ENCODE data around the gene TIMM29. TPM values are rescaled to one million over a fixed set of nuclear protein-coding genes. Genes with fewer than 3 reads are reported as not detected.
A peak's percentile ranks its signal among the peaks of the same experiment; 100 is the strongest.

TIMM29 gene
- total and polyA plus RNA-seq, 2 donors (not counting 1 experiment from before 2014, with no cell fraction given): 8.4 to 24.2 TPM

GRCh38 chr19:10929402-10929794, 787 bp downstream of the TIMM29 start:
- Histone ChIP-seq H3K27me3 (replicated peaks in 1 of 4; ENCODE audit: control extremely low read depth in 1 of 4, control insufficient read depth in 3 of 4, insufficient read depth in 4 of 4, low read length in 3 of 4) (no peaks in the 10 kb centered on the region), H3K27ac (ENCODE audit: low read length in 2 of 2) (no peak overlapping the region), H2AFZ (ENCODE audit: insufficient read depth, low read depth, low read length, poor library complexity, severe bottlenecking) (peak overlapping the region; percentile 92), H3K79me2 (ENCODE audit: control insufficient read depth, insufficient read depth, low read length) (peaks cover 17% of the 10 kb centered on the region), H3K4me3 (ENCODE audit: control extremely low read depth in 1 of 5, extremely low read depth in 1 of 5, insufficient read depth in 1 of 5, low read depth in 2 of 5, low read length in 4 of 5) (peak overlapping the region; percentile 18 to 94 (median 83)), H3K4me1 (ENCODE audit: control insufficient read depth in 2 of 2, insufficient read depth in 2 of 2, low read length in 2 of 2) (peaks cover 13 to 24% of the 10 kb centered on the region in 2 donors), H3K4me2 (replicated peaks; ENCODE audit: low read depth, low read length, poor library complexity, severe bottlenecking) (peak overlapping the region; percentile 82), H3K9me3 (ENCODE audit: control extremely low read depth in 1 of 3, control insufficient read depth in 2 of 3, insufficient read depth in 1 of 3, low read length in 2 of 3) (no peaks in the 10 kb centered on the region), H4K20me1 (ENCODE audit: control insufficient read depth, insufficient read depth, low read length, poor library complexity, severe bottlenecking) (peaks cover 18% of the 10 kb centered on the region), H3K36me3 (replicated peaks in 1 of 2; ENCODE audit: control extremely low read depth in 1 of 2, control insufficient read depth in 1 of 2, extremely low read depth in 1 of 2, insufficient read depth in 2 of 2, low read length in 1 of 2) (peaks cover 0 to 2% of the 10 kb centered on the region in 2 experiments), H3K9ac (ENCODE audit: low read length) (peak overlapping the region; percentile 86)
- ATAC-seq (ENCODE audit: low read depth) (no peak), DNase-seq (no peak)
- Mint-ChIP-seq H3K27ac (peak overlapping the region; percentile 15), H3K4me1 (peaks cover 18% of the 10 kb centered on the region), H3K4me3 (peak overlapping the region; percentile 93), H3K27me3 (no peaks in the 10 kb centered on the region), H3K9me3 (ENCODE audit: insufficient read depth) (no peaks in the 10 kb centered on the region)
- CTCF ChIA-PET: interaction anchor here (0.7 to 2.0 kb wide), 3 partner anchors 13 to 1035 kb away, joined by 3 to 11 read pairs (median 3); no protein-coding TSS in a partner anchor
- WGBS (ENCODE audit: insufficient coverage): 16% methylated on average over 27 of the region's 27 CpGs
- no peak for TF ChIP-seq EZH2 (IDR thresholded peaks at IDR 0.05; ENCODE audit: borderline replicate concordance, insufficient read depth, low read depth, low read length, poor library complexity, severe bottlenecking)
- no peak for TF ChIP-seq CTCF (IDR thresholded peaks at IDR 0.05)
- POLR2A ChIA-PET: no interaction called here
- intact Hi-C loops (cut with micrococcal nuclease): loop anchor here (2.0 kb wide), 1 partner anchor 57 kb away; no protein-coding TSS in a partner anchor

- intact Hi-C loops (cut with micrococcal nuclease): no loop called here
- Histone ChIP-seq H3K36me3 (replicated peaks in 1 of 2; ENCODE audit: control extremely low read depth in 1 of 2, control insufficient read depth in 1 of 2, extremely low read depth in 1 of 2, insufficient read depth in 2 of 2, low read length in 1 of 2) (peaks cover 0 to 2% of the 10 kb centered on the region in 2 experiments), H3K27me3 (replicated peaks in 1 of 4; ENCODE audit: control extremely low read depth in 1 of 4, control insufficient read depth in 3 of 4, insufficient read depth in 4 of 4, low read length in 3 of 4) (no peaks in the 10 kb centered on the region), H3K79me2 (ENCODE audit: control insufficient read depth, insufficient read depth, low read length) (peaks cover 30% of the 10 kb centered on the region), H3K4me2 (replicated peaks; ENCODE audit: low read depth, low read length, poor library complexity, severe bottlenecking) (no peak overlapping the region), H3K4me3 (ENCODE audit: control extremely low read depth in 1 of 5, extremely low read depth in 1 of 5, insufficient read depth in 1 of 5, low read depth in 2 of 5, low read length in 4 of 5) (no peak overlapping the region), H2AFZ (ENCODE audit: insufficient read depth, low read depth, low read length, poor library complexity, severe bottlenecking) (no peak overlapping the region), H3K9ac (ENCODE audit: low read length) (no peak overlapping the region), H3K27ac (ENCODE audit: low read length in 2 of 2) (no peak overlapping the region), H3K9me3 (ENCODE audit: control extremely low read depth in 1 of 3, control insufficient read depth in 2 of 3, insufficient read depth in 1 of 3, low read length in 2 of 3) (peaks cover 0 to 4% (median 0%) of the 10 kb centered on the region in 3 donors), H3K4me1 (ENCODE audit: control insufficient read depth in 2 of 2, insufficient read depth in 2 of 2, low read length in 2 of 2) (peaks cover 0 to 4% of the 10 kb centered on the region in 2 donors), H4K20me1 (ENCODE audit: control insufficient read depth, insufficient read depth, low read length, poor library complexity, severe bottlenecking) (peaks cover 12% of the 10 kb centered on the region)
- 97% methylated on average over 8 of the region's 9 CpGs for WGBS (ENCODE audit: insufficient coverage)
- no peaks in the 10 kb centered on the region for H3K9me3 Mint-ChIP-seq (ENCODE audit: insufficient read depth)
- TF ChIP-seq CTCF (IDR thresholded peaks at IDR 0.05) (no peak), EZH2 (IDR thresholded peaks at IDR 0.05; ENCODE audit: borderline replicate concordance, insufficient read depth, low read depth, low read length, poor library complexity, severe bottlenecking) (no peak)
- ATAC-seq (ENCODE audit: low read depth) (no peak), DNase-seq (no peak)
- peaks cover 4% of the 10 kb centered on the region for H3K4me1 Mint-ChIP-seq
- no peaks in the 10 kb centered on the region for H3K27me3 Mint-ChIP-seq
- no peak overlapping the region for H3K4me3 Mint-ChIP-seq
- H3K27ac Mint-ChIP-seq: no peak overlapping the region
- CTCF ChIA-PET: interaction anchor here (0.6 to 3.0 kb wide), 8 partner anchors 11 to 268 kb away, joined by 3 to 10 read pairs (median 4); no protein-coding TSS in a partner anchor
- POLR2A ChIA-PET: interaction anchor here (0.5 kb wide), 1 partner anchor 77 kb away, joined by 7 read pairs; no protein-coding TSS in a partner anchor
Measured at GRCh38 chr19:10935371-10936059, 6.9 kb downstream of the TIMM29 start.

Measured in B cell (primary cell).